HG02852 (cell line): ENCODE data around the gene SNTA1.
"Not testable (repeated sequence)": the region's sequence is repeated elsewhere in the genome, so short reads cannot be mapped to it uniquely, and the experiment has no call there.

Source experiments
- ATAC-seq: cut with Tn5 transposase; IDR thresholded peaks from one replicate; pipeline ENCODE4 v1.9.1; 2021; ENCODE audit warnings: mild to moderate bottlenecking, moderate library complexity; ENCODE audit not compliant: unreplicated experiment

Gene SNTA1

DNA sequence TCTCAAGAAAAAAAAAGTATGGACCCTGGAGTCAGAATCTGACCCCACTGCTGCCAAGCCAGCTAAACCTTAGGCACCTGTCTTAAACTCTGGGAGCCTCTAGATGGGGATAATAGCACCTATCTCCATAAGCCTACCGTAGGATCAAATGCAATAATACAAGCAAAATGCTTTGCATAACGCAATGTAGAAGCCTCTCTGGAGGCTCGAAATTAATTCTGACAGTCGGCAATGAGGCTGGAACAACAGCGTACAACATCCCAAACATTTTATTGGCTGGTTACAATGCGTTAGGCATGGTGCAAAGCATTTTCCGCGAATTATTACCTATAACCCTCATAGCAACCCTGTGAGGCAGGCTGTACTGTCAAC, 42.8 kb downstream of the SNTA1 start:
- ATAC-seq: no peak

GRCh38 chr20:33399924-33400323, 43.6 kb downstream of the SNTA1 start:
- no peak for ATAC-seq

- no peak for ATAC-seq
Observed at GRCh38 chr20:33394718-33395117, 48.8 kb downstream of the SNTA1 start.

DNA sequence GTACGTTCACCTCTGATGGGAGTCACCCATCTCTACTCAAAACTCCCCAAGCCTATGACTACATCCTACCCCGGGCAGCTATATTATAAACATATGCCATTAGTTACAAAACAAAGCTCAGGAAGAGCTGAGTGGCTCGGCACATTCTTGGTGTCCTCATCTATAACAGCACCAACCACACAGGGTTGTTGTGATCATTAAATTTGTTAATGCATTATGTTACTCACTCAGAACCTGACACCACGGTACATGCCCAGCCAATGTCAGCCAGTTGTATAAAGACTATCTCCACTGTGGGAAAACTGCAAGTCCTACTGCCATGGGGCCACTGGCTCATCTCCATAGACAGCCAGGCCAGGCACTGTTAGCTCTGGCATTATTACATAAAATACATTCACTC, 50.0 kb downstream of the SNTA1 start:
- ATAC-seq: no peak

DNA sequence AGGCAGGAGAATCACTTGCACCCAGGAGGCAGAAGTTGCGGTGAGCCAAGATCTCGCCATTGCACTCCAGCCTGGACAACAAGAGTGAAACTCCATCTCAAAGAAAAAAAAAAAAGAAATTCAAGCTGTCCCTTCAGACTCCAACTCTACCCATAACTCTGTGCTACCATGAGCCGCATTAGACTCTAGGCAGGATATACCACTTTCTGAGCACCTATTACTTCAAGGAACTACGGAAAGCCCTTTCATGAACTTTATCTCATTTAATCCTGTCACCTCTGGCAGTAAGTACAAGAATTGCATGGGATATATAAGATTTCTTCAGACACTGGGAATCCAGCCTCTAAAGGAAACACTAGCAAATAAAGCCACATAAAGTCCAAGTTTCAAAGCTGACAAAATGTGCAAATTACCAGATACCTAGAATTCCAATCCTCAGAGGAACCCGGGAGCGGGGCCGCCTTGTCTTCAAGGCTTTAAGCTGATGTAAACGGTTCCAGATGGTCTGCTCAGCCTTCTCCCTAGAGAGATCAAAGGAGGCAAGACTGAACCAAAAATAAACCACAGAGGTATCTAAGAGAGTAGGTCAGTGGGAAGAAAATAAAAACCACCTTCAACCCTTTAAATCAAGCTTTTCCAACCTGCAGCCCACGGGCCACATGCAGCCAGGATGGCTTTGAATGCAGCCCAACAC, 51.7 kb downstream of the SNTA1 start:
- no peak for ATAC-seq

DNA sequence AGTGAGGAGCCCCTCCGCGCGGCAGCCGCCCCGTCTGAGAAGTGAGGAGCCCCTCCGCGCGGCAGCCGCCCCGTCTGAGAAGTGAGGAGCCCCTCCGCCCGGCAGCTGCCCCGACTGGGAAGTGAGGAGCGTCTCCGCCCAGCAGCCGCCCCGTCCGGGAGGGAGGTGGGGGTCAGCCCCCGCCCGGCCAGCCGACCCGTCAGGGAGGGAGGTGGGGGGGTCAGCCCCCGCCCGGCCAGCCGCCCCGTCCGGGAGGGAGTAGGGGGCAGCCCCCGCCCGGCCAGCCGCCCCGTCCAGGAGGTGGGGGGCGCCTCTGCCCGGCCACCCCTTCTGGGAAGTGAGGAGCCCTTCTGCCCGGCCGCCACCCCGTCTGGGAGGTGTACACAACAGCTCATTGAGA, 54.2 kb downstream of the SNTA1 start:
- not testable (repeated sequence) for ATAC-seq

DNA sequence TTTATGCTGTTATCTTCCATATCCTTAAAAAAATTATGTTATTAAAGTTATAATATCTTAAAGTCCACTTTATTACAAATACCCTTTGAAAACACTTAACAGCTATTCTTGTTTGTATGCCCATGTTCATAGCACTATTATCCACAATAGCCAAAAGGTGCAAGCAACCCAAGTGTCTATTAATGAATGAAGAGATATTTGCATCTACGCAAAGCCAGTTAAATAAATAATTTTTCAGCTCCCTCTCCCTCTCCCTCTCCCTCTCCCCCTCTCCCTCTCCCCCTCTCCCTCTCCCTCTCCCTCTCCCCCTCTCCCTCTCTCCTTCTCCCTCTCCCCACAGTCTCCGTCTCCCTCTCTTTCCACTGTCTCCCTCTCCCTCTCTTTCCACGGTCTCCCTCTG, 55.3 kb downstream of the SNTA1 start:
- ATAC-seq: no peak

DNA sequence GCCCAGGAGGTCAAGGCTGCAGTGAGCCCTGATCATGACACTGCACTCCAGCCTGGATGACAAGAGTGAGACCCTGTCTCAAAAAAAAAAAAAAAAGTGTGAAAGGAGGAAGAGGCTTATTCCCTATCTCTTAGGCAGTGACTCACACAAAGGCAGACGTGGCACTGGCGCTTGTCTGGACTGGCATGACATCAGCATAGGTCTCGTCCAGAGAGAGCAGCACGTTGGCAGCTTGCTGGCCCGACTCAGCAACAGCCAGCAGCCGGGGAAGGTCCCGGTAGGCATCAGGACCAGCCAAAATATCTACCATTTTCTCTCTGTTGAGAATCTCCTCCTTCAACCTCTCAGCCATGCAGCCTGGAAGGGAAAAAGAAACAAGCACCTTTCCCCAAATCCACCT, 56.4 kb downstream of the SNTA1 start:
- no peak for ATAC-seq

DNA sequence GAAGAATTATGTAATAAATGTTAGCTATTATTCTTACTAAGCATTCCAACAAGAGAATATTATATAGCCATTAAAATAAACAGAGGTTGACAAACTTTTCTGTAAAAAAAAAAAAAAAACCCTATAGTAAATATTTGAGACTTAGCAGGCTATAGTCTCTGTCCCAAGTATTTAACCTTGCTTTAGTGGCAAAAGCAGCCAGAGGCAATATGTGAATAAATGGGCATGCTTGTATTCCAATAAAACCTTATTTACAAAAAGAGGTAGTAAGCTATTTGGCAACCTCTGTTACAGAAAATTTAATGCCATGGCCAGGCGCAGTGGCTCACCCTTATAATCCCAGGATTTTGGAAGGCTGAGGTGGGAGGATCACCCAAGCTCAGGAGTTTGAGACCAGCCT, 56.9 kb downstream of the SNTA1 start:
- ATAC-seq: no peak

DNA sequence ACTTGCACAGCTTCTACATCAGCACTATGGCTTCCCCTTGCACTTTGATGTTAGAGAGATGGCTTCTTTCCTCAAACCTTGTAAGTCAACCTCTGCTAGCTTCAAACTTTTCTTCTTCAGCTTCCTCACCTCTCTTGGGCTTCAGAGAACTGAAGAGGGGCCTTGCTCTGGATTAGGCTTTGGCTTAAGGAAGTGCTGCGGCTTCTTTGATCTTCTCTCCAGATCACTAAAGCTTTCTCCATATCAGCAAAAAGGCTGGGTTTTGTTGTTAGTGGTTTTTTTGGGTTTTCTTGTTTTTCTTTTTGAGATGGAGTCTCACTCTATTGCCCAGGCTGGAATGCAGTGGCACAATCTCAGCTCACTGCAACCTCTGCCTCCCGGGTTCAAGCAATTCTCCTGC, 66.2 kb downstream of the SNTA1 start:
- ATAC-seq: no peak

DNA sequence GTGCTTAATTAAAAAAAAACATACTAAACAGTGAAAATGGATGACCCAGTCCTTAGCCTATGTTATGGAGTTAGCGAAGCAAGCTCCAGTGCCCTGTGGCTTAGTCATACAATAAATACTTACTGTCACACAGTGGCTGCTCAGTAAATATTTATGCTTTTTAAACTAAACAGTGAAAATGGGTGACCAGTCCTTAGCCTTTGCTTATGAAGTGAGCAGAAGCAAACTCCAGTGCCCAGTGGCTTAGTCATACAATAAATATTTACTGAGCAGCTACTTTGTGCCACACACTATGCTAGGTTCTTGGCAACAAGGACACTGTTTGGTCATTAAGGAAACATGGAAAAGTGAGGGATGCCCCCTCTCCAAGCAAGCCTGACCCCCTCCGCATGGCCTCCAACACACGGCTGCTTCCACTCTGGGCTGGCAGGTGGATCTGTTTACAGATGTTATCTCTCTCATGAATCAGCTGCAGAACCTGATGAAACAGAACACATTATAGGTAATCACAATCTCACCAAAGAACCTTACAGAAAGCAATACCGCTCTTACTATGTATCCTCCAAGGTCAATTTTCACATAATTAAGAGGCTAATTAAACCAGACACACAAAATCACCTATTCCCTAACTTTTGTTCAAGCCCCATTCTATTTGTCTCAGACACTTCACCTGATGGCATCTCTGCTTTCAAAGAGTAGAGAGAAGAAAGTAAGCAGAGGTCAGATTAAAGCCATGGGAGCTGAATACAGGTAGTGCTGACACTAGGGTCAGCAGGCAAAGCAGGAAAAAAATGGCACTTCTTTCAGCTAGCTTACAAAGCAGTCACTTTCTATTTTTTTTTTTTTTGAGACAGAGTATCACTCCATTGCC, 69.6 kb downstream of the SNTA1 start:
- ATAC-seq: no peak

- ATAC-seq: no peak
Observed at GRCh38 chr20:33372993-33373441, 70.5 kb downstream of the SNTA1 start.

GRCh38 chr20:33370291-33370690, 73.3 kb downstream of the SNTA1 start:
- no peak for ATAC-seq

GRCh38 chr20:33362898-33363297, 80.7 kb downstream of the SNTA1 start:
- ATAC-seq: no peak

- no peak for ATAC-seq
Observed at GRCh38 chr20:33359399-33360261, 83.9 kb downstream of the SNTA1 start.
